Lung (tissue), 12 donors: ENCODE results near the gene TINCR. TPM values are rescaled to one million over a fixed set of nuclear protein-coding genes. Genes with fewer than 3 reads are reported as not detected.

ENCODE experiments used
- ATAC-seq: fragments of 200-7000 bp; cut with Tn5 transposase; one replicate; pipeline ENCODE4 v1.9.1; 2020; ENCODE audit warnings: moderate number of reproducible peaks; ENCODE audit not compliant: insufficient read depth, low FRiP score
- DNase-seq, 3 donors: peaks; one replicate each; pipeline ENCODE4 v3.0.0-alpha.2; 2013 to 2017
- H3K27ac ChIP-seq, 2 donors: one replicate each; pipeline ENCODE4 v1.5.1; 2013; ENCODE audit warnings: mild to moderate bottlenecking in 2 of 2, moderate library complexity in 2 of 2, control low read depth in 1 of 2, inconsistent platforms in 1 of 2, low read depth in 1 of 2, low read length in 1 of 2
- H3K27me3 ChIP-seq, 3 donors: one replicate each; pipeline ENCODE4 v1.5.1; 2013; ENCODE audit warnings: low read length in 2 of 3; ENCODE audit not compliant: control insufficient read depth in 3 of 3, insufficient read depth in 3 of 3
- H3K36me3 ChIP-seq, 4 donors: one replicate each; pipeline ENCODE4 v1.5.1; 2013; ENCODE audit warnings: low read length in 4 of 4, mild to moderate bottlenecking in 1 of 4, moderate library complexity in 1 of 4; ENCODE audit not compliant: control insufficient read depth in 4 of 4, insufficient read depth in 4 of 4
- H3K4me1 ChIP-seq, 5 donors: one replicate each; pipeline ENCODE4 v1.5.1; 2013; ENCODE audit warnings: low read length in 5 of 5, mild to moderate bottlenecking in 2 of 5, moderate library complexity in 1 of 5; ENCODE audit not compliant: control insufficient read depth in 5 of 5, insufficient read depth in 5 of 5
- H3K4me3 ChIP-seq: one replicate; pipeline ENCODE4 v1.5.1; 2013; ENCODE audit warnings: mild to moderate bottlenecking, control low read depth, moderate library complexity
- H3K9ac ChIP-seq, 2 donors: one replicate each; pipeline ENCODE4 v1.5.1; 2013; ENCODE audit warnings: low read length in 2 of 2, control low read depth in 1 of 2; ENCODE audit not compliant: insufficient read depth in 1 of 2
- H3K9me3 ChIP-seq, 4 donors: one replicate each; pipeline ENCODE4 v1.5.1; 2013; ENCODE audit warnings: low read length in 3 of 4, mild to moderate bottlenecking in 1 of 4, moderate library complexity in 1 of 4; ENCODE audit not compliant: control insufficient read depth in 4 of 4, insufficient read depth in 3 of 4
- CTCF ChIP-seq: IDR thresholded peaks from 2 replicates; pipeline ENCODE4 v1.5.1; 2012; ENCODE audit warnings: mild to moderate bottlenecking; ENCODE audit errors: control extremely low read depth, extremely low read depth
- WGBS, 2 donors: extraction: QIAGEN DNeasy Blood & Tissue Kit; methylation state at CpG; one replicate each; pipeline ENCODE4 v1.1.7; 2013; 5-methylcytosine and 5-hydroxymethylcytosine counted together
- polyA plus RNA-seq, 2 donors: library from polyadenylated mRNA; stranded (reverse); fragments of 200-250 nt; gene quantifications; one replicate each; pipeline ENCODE4 v1.2.1, GENCODE V29; 2013
- total RNA-seq, 2 donors: library from RNA; depleted of rRNA in 1 of 2; stranded (reverse); fragments of >200 nt in 1 of 2; gene quantifications; one replicate each; pipeline ENCODE4 v1.2.1, GENCODE V29; 2014 to 2021
- donor health status: control.
- donor health status: control.
- donor health status: Bipolar disorder and iron deficiency.
- donor health status: healthy.
- donor health status: DM: yes; HTN: yes; CAD: no.

TINCR gene
- total and polyA plus RNA-seq, 4 donors: 1.0 to 2.0 (median 1.9) TPM

- TF ChIP-seq CTCF: no peak
- DNase-seq (no peak), ATAC-seq (no peak)
- Histone ChIP-seq H3K4me1 (no peaks in the 10 kb centered on the region), H3K4me3 (no peak overlapping the region), H3K9me3 (no peaks in the 10 kb centered on the region), H3K9ac (no peak overlapping the region), H3K27me3 (no peaks in the 10 kb centered on the region), H3K36me3 (peaks cover 28 to 59% (median 38%) of the 10 kb centered on the region in 4 donors), H3K27ac (no peak overlapping the region)
- 92 to 94% methylated on average over 16 of the region's 16 CpGs for WGBS, 2 donors
Observed at GRCh38 chr19:5607318-5608275, 39.8 kb upstream of the TINCR start.

GRCh38 chr19:5605362-5605761 is 37.6 kb upstream of the TINCR start:
- ATAC-seq (no peak), DNase-seq (no peak)
- no peak overlapping the region for H3K4me3 ChIP-seq
- no peaks in the 10 kb centered on the region for H3K27me3 ChIP-seq
- WGBS, 2 donors: 88 to 91% methylated on average over 3 of the region's 3 CpGs
- H3K4me1 ChIP-seq: no peaks in the 10 kb centered on the region
- no peak for TF ChIP-seq CTCF
- no peak overlapping the region for H3K27ac ChIP-seq
- H3K36me3 ChIP-seq: peaks cover 31 to 65% (median 42%) of the 10 kb centered on the region in 4 donors
- peaks cover 0 to 2% (median 0%) of the 10 kb centered on the region in 4 donors for H3K9me3 ChIP-seq
- H3K9ac ChIP-seq: no peak overlapping the region

GRCh38 chr19:5603626-5604025 is 35.9 kb upstream of the TINCR start:
- peaks cover 0 to 2% (median 0%) of the 10 kb centered on the region in 4 donors for H3K9me3 ChIP-seq
- 87 to 90% methylated on average over 5 of the region's 5 CpGs for WGBS, 2 donors
- no peak overlapping the region for H3K27ac ChIP-seq
- H3K4me1 ChIP-seq: no peaks in the 10 kb centered on the region
- DNase-seq: no peak
- ATAC-seq: no peak
- H3K36me3 ChIP-seq: peaks cover 43 to 69% (median 49%) of the 10 kb centered on the region in 4 donors
- TF ChIP-seq CTCF: no peak
- H3K4me3 ChIP-seq: no peak overlapping the region
- H3K9ac ChIP-seq: no peak overlapping the region
- H3K27me3 ChIP-seq: no peaks in the 10 kb centered on the region
